ENCODE measurements around the gene NCAPH2.
"Not testable (repeated sequence)": the region's sequence is repeated elsewhere in the genome, so short reads cannot be mapped to it uniquely, and the experiment has no call there.

NCAPH2 gene

DNA sequence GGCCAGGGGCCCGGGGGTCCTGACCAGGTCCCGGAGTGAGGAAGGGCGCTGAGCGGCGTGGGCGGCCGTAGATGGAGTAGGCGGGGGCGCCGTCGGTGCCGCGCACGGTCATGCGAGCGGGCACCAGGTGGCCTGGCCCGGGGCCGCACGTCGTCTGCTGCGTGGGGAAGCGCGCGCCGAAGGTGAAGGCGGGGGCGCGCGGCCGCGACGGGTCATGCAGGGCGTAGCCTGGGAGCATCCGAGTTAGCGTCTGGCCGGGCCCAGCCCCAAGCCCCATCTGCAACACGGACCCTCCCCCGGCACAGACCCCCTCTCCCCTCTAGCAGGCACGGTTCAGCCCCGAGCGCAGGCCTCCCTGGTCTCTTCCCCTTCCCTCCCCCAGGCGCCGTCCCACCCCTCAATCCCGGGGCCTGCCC lies 23.5 kb downstream of the NCAPH2 start:
- DNase-seq, result peak; percentile 87

DNA sequence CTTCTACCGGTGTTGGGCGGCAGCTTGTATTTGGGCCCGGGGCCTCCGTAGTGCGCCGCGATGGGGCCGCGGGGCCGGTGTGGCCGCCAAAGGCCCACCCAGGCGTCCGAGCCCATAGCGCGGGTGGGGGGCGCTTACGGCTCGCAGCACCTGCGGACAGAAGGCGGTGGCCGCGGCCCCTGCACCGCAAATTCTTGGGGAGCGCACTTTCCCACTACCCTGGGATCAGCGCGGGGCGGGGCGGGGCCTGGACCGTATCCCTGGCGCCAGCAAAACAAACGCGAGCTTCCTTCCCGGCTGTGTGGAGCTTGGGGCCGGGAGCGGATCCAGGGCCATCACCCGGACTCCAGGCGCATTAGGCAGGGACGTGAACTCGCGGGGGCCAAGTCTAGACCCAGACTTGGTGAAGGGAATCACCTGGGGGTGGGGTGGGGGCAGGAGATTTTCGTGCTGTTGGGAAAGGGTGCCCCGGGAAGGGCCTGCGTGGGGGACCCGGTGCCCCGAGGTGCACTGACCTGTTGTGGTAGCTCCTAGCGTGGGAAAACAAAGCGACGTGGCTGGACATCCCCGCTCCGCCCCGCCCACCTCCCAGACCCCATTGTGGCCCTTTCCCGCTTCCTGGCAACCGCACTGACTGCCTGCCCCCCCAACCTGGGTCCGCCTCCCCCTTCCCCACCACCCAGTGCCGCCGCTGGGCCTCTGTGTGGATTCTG lies 24.1 kb downstream of the NCAPH2 start:
- DNase-seq, result no peak

DNA sequence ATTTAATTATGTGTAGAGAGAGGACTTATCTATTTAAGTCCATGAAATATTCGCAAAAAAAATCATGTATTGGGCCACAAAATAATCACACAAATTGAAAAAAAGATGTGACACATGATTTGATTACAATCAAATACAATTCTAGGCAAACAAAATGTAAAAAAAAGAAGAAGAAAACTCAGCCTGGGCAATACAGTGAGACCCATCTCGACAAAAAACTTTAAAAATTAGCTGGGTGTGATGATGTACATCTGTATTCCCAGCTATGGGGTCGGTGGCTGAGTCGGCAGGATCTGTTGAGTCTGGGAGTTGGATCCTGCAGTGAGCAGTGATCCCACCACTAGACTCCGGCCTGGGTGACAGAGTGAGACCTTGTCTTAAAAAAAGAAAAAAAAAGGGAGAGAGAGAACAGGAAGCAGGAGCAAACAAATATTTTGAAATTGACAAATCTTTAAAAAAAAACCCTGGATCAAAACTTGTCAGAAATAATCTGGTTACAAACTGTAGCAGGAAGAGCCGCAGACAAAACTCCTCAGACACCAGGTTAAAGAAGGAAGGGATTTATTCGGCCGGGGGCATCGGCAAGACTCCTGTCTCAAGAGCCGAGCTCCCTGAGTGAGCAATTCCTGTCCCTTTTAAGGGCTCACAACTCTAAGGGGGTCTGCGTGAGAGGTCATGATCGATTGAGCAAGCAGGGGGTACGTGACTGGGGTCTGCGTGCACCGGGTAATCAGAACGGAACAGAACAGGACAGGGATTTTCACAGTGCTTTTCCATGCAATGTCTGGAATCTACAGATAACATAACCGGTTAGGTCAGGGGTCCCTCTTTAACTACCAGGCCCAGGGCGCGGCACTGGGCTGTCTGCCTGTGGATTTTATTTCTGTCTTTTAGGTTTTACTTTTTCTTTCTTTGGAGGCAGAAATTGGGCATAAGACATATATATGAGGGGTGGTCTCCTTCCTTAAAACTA lies 25.1 kb downstream of the NCAPH2 start:
- DNase-seq, result no peak

DNA sequence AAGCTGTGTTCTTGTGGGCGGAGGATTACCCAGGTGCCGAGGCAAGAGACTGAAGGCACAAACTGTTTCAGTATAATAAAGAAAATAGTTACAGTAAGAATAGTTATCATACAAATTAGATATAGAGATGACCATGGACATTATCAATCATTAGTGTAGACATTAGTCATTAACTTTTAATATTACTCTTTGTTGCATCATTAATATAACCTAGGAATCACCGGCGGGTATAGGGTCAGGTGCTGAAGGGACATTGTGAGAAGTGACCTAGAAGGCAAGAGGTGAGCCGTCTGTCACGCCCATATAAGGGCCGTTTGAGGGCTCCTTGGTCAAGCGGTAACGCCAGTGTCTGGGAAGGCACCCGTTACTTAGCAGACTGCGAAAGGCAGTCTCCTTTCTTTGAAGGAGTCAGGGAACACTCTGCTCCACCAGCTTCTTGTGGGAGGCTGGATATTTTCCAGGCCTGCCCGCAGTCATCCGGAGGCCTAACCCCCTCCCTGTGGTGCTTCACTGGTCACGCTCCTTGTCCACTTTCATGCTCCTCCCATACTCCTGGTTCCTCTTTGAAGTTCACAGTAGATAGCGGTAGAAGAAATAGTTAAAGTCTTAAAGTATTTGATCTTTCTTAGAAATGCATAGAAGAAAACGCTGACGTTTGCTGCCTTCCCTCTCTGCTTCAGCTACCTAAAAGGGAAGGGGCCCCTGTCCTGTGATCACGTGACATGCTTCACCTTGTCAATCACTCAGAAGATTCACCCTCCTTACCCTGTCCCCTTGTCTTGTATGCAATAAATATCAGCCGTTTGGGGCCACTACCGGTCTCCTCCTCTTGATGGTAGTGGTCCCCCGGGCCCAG lies 26.1 kb downstream of the NCAPH2 start:
- DNase-seq, result not testable (repeated sequence)

DNA sequence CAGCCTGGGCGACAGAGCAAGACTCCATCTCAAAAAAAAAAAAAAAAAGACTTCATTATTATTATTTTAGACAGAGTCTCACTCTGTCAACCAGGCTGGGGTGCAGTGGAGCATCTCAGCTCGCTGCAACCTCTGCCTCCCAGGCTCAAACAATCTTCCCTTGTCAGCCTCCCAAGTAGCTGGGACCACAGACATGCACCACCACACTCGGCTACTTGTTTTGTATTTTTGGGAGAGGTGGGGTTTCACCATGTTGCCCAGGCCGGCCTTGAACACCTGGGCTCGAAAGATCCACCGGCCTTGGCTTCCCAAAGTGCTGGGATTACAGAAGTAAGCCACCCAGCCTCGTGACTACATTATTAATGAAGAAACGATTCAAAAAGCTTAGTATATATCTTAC lies 27.1 kb downstream of the NCAPH2 start:
- no peak for DNase-seq

DNA sequence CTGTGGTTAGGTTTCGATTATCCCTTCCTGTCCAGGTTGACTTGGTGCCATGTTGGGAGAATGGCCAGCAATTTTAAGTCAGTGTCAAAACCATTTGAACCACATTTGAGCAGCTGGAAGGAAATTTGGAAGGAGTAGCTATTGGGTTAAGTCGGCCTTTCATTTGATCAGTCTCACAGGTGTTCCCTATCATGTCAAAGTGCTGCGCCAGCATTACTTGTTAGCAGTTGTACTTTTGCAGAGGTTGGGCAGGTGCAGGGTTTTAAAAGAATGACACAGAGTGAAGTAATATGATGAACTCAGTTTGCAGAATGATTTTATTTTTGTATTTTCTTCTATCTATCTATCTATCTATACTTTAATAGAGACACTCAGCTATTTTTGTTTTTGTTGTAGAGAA lies 28.2 kb downstream of the NCAPH2 start:
- DNase-seq, result no peak

DNA sequence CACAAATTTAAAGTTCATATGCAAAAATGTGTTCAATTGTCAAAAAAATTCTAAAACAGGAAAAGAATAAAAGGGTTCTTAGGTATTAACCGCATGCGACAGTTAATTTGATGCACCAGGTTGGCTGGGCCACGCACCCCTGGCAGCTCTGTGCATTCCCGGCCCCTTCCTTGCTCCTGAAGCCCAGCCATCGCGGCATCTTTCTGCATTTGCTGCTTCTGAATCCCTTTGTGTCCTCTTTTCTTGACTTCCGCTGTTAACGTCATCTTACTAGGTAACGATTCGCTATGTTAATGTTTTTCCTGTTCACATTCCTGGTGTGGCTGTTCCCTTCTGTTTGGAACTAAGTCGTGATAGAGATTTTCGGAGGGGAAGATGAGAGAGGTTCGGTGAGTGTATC lies 29.7 kb downstream of the NCAPH2 start:
- no peak for DNase-seq

DNA sequence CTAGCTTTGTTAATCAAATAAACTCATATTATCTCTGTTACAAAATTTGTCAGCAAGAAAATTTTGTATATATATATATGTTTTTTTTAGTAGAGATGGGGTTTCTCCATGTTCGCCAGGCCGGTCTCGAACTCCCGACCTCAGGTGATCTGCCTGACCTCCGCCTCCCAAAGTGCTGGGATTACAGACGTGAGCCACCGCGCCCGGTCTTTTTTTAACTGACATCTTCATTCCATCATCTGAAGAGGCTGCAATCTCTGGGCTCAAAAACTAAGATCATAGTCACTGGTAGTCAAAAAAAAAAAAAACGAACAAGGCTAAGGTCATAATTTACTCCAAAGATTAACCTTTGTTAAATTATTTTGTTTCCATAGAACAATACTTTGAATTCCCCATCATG lies 32.4 kb downstream of the NCAPH2 start:
- no peak for DNase-seq

DNA sequence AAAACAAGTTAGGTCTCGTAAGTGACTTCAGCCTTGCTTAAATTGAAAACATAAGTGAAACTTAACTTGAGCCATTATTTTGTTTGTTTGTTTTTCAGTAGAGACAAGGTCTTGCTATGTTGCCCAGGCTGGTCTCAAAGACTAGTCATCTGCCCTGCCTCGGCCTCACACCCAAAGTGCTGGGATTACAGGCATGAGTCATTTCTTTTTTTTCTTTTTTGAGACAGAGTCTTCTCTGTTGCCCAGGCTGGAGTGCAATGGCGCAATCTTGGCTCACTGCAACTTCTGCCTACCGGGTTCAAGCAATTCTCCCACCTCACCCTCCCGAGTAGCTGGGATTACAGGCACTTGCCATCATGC lies 33.6 kb downstream of the NCAPH2 start:
- DNase-seq, result not testable (repeated sequence)

DNA sequence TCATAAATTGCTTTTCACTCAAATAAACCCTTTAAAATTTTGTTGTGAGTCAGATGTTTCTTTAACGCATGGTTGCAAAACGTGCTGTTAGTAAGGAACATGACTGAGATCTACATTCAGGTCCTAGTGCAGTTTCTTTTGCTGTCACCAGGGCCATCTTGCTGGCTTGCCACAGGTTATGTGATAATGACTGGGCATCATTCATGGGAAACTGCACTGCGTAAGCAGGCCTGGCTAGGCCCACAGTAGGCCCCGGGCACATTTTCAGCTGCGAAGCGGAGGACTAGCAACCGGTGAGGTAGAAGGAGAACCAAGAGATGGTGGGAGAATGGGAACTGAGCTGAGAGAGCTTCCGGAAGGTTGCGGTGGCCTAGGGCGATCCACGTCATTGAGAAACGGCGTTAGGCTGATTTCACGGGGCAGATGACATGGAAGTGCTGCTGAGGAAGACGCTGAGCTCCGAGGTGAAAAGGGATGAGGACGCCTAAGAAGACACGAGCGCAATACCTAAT lies 34.4 kb downstream of the NCAPH2 start:
- no peak for DNase-seq

DNA sequence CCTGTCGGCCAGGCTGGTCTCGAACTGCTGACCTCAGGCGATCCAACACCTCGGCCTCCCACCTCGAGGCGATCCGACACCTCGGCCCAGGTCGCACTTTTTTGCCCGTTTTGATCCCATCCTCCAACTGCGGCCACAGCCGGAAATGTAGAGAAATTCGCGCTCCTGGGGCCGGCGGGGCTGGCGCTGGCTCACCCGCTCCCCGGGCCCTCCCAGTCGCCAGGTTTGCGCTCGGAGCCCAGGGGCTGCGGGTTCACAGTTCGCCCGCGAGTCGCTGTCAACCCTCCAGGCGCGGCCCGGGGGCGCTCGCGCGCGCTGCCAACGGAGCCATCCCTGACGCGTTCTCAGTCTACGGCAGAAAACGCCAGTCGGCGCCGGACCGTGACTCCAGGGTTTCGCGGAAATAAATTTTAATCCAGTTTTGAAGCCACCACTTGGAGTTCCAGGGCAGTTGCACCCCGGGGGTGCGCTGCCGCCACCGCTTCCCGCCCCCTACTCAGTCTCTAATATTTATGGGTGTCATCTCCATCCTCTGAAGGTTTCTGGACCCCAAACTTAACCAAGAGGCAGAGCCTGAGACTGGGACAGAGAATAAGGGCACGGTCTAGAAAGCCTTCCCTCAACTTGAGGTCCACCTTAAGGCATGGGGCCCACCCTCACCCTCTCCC lies 36.2 kb downstream of the NCAPH2 start:
- peak; percentile 93 for DNase-seq

DNA sequence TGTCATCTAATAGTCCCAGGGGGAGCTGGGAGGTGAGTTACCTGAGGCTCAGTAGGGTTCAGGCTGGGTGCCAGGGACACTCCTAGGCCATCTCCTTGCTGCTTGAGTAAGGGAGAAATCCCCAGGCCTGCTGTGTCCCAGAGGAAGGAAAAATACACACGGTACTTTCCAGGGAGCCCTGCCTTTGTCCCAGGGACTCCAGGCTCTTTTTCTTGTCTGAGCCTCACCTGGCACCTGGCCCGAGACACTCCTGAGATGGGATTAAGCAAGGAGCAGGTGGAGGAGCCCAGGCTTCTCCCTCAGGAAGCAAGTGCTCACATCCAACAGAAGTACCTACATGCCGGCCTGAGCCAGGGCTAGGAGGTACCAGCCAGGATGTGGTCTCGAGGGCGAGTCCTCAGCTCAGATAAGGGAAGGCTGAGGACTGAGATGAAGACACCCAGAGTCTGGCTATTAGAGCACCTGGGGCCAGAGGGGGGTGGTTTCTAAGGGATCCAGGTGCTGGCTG lies 36.8 kb downstream of the NCAPH2 start:
- peak; percentile 71 for DNase-seq

DNA sequence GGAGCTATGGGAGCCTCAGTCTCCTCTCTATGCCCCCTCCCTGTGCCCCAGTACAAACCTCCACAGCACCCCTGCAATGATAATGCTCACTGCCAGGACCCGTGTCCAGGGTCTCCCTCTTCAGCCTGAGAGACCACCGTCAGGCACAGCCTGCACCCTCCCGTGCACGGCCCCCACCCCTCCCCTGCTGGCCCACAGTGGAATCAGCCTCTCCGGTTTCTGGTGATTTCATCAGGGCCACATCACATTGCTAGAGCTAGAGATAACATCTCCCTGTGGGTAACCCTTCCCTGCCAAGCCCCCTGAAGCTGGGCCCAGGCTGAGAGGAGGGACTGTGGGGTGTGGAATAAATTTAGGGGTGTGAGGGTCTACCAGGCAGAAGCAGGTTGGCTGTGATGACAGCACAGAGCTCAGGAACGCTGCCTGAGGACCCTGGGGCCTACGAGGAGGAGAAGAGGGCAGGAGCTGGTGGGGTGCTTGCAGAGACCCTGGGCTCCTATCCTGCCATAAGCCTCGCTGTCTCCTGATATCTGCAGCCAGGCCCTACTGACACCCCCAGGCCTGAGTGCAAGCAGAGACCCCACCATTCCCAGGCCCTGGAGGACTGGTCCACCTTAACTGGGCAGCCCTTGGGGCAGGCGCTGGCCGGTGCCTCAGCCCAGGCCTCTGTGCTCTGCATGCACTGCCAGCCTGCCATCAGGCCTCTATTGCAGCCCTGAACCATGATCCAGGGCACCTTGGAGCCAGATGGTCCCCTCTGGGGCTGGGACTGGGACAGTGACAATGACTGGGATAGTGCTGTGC lies 37.7 kb downstream of the NCAPH2 start, which contains the start of gene KLHDC7B:
Gene KLHDC7B (plus strand): TSS at position 378 of the 804 bp plus-strand sequence. CDS start 345 bp downstream, at position 723.
- peak; percentile 73 for DNase-seq

DNA sequence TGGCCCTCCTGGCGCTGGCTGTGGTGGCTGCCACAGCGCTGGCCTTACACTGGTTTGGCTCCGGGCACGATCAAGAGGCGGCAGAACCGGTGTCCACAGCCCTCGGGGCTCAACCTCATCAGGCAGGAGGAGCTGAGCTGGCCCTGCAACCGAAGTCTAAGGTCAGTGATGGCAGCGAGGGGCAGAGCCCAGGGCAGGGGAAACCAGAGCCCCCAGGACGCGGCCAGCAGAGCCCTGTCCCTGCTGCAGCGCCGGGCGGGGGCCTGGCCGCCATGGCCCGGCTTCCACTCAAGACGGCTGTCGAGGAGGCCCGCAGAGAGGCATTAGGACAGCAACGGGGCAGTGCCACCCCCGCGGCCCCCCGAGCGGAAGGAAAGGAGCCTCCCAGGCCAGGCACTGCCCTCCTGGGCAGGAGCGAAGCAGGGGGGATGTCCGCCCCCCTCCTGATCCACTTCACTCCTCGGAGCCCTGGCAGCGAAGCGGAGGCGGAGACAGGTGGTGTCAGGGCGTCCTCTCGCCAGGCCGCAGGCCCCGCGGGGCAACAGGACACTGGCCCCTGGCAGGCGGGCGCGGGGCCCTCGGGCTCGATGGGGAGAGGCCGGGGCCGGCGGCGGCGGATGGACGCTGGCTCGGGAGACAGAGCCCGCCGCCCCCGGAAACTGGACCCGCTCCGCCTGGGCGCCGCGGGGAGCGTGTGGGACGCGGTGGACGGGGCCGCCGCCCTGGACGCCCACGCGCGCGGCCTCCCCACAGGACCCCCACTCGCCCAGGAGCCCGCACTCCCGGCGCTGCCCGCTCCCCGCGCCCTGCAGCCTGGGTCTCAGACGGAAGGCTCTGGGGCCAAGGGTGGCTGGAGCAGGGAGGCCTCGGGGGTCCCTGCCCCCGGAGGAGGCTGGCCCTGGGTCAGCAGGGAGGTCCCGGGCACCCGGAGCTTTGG lies 38.6 kb downstream of the NCAPH2 start:
- no peak for DNase-seq

DNA sequence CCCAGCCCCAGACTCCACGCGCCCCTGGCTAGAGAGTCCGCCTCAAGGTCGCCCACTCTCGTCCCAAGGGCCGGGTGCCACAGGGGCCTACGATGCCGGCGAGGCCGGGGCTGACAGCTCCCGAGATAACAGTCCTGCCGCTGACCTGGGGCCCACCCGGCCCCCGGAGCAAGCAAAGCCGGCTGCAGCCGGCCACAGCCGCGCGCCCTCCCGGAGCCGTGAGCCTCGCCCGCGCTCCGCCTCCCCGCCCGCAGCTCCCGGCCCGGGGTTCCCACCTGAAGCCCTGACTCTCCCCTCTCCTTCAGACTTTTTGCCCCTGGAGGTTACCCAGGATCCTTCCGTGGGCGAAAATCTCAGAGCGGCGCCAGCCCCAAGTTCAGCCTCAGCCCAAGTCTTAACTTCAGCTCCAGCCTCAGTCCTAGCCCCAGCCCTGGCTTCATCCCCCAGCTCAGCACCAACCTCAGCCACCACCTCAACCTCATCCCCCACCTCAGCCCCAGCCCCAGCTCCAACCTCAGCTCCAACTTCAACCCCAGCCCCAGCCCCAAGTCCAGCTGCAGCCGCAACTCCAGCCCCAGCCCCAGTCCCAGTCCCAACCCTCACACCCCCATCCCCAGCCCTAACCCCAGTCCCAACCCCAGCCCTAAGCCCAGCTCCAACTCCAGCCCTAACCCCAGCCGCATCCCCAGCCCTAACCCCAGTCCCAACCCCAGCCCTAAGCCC lies 39.4 kb downstream of the NCAPH2 start:
- DNase-seq, result peak; percentile 62

DNA sequence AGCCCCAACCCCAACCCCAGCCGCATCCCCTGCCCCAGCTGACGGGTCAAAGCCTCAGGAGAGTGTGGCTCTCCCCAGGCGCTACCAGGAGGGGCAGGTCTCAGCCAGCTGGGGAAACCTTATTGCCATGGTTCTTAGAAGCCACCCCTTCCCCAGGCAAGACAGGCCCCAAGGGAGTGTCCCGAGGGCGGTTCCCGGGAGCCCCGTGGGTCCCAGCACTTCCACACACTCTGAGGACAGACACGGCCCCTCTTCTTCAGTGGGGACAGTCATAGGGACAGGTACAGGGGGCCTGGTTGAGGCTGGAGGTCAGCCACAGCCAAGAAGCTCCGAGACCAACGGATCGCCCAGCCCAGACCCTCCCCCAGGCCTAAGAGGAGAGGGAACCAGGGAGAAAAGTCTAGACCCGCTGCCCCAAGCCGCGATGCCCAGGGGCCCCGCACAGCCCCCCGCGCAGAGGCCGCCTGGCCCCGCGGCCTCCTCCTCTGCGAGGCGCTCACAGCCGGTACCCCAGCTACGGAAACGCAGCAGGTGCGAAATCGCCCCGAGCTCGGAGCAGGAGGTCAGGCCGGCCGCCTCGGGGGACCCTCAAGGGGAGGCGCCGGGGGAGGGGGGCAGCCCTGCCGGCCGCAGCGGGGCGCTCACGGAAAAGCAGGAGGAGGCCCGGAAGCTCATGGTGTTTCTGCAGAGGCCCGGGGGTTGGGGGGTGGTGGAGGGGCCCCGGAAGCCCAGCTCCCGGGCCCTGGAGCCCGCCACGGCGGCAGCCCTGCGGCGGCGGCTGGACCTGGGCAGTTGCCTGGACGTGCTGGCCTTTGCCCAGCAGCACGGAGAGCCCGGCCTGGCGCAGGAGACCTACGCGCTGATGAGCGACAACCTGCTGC lies 40.3 kb downstream of the NCAPH2 start:
- peak; percentile 89 for DNase-seq

DNA sequence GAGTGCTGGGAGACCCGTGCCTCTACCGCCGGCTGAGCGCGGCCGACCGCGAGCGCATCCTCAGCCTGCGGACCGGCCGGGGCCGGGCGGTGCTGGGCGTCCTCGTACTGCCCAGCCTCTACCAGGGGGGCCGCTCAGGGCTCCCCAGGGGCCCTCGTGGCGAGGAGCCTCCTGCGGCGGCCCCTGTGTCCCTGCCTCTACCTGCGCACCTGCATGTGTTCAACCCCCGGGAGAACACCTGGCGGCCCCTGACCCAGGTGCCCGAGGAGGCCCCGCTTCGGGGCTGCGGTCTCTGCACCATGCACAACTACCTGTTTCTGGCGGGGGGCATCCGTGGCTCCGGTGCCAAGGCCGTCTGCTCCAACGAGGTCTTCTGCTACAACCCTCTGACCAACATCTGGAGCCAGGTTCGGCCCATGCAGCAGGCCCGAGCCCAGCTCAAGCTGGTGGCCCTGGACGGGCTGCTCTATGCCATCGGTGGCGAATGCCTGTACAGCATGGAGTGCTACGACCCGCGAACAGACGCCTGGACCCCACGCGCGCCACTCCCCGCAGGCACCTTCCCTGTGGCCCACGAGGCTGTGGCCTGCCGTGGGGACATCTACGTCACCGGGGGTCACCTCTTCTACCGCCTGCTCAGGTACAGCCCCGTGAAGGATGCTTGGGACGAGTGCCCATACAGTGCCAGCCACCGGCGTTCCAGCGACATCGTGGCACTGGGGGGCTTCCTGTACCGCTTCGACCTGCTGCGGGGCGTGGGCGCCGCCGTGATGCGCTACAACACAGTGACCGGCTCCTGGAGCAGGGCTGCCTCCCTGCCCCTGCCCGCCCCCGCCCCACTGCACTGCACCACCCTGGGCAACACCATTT lies 41.1 kb downstream of the NCAPH2 start:
- DNase-seq, result no peak

All from activated CD8-positive, alpha-beta memory T cell treated with anti-CD3 and anti-CD28 coated beads for 24 hours (primary cell).